ENCODE data around the gene TAS2R19. TPM values are rescaled to one million over a fixed set of nuclear protein-coding genes. Genes with fewer than 3 reads are reported as not detected.

The TAS2R19 gene
- total and polyA plus RNA-seq, 4 donors: 2.1 to 11.8 TPM; not detected in 2

Other genes with a start within 250 kb of the TAS2R19 start
- under 1 TPM in 1 of 2 donors, not detected in 1; 0.42 TPM for gene TAS2R7, start 220.0 kb downstream of the TAS2R19 start, total RNA-seq
- not detected for gene TAS2R7, start 220.0 kb downstream of the TAS2R19 start, polyA plus RNA-seq
- gene TAS2R8, start 215.3 kb downstream of the TAS2R19 start, total RNA-seq: under 1 TPM in 1 of 2 donors, not detected in 1; 0.25 TPM
- gene TAS2R8, start 215.3 kb downstream of the TAS2R19 start, polyA plus RNA-seq: not detected
- under 1 TPM in 1 of 2 donors, not detected in 1; 0.33 TPM for gene TAS2R9, start 212.5 kb downstream of the TAS2R19 start, total RNA-seq
- not detected for gene TAS2R9, start 212.5 kb downstream of the TAS2R19 start, polyA plus RNA-seq
- gene TAS2R10, start 196.3 kb downstream of the TAS2R19 start, total RNA-seq: 1 to 10 TPM in 1 of 2 donors, under 1 TPM in 1; 0.14 to 3.0 TPM
- under 1 TPM in 1 of 2 donors, not detected in 1; 0.40 TPM for gene TAS2R10, start 196.3 kb downstream of the TAS2R19 start, polyA plus RNA-seq
- 1 to 10 TPM in 1 of 2 donors, under 1 TPM in 1; 0.56 to 3.5 TPM for gene PRR4, start 173.1 kb downstream of the TAS2R19 start, total RNA-seq
- gene PRR4, start 173.1 kb downstream of the TAS2R19 start, polyA plus RNA-seq: 1 to 10 TPM in 1 of 2 donors, under 1 TPM in 1; 0.65 to 2.2 TPM
- gene PRH1, start 138.4 kb downstream of the TAS2R19 start, total RNA-seq: 10 to 100 TPM in 1 of 2 donors, 1 to 10 TPM in 1; 9.6 to 29.6 TPM
- 10 to 100 TPM in 1 of 2 donors, 1 to 10 TPM in 1; 1.3 to 22.6 TPM for gene PRH1, start 138.4 kb downstream of the TAS2R19 start, polyA plus RNA-seq
- 1 to 10 TPM in 1 of 2 donors, under 1 TPM in 1; 0.51 to 6.2 TPM for gene TAS2R13, start 113.1 kb downstream of the TAS2R19 start, total RNA-seq
- under 1 TPM in 1 of 2 donors, not detected in 1; 0.10 TPM for gene TAS2R13, start 113.1 kb downstream of the TAS2R19 start, polyA plus RNA-seq
- under 1 TPM; 0.23 to 0.42 TPM for gene PRH2, start 93.4 kb downstream of the TAS2R19 start, total RNA-seq
- under 1 TPM in 1 of 2 donors, not detected in 1; 0.40 TPM for gene PRH2, start 93.4 kb downstream of the TAS2R19 start, polyA plus RNA-seq
- 1 to 10 TPM; 1.5 to 6.9 TPM for gene TAS2R14, start 83.4 kb downstream of the TAS2R19 start, total RNA-seq
- 1 to 10 TPM in 1 of 2 donors, under 1 TPM in 1; 0.16 to 1.4 TPM for gene TAS2R14, start 83.4 kb downstream of the TAS2R19 start, polyA plus RNA-seq
- gene TAS2R50, start 35.7 kb downstream of the TAS2R19 start, total RNA-seq: 1 to 10 TPM in 1 of 2 donors, under 1 TPM in 1; 0.89 to 7.8 TPM
- gene TAS2R50, start 35.7 kb downstream of the TAS2R19 start, polyA plus RNA-seq: not detected
- gene TAS2R20, start 24.3 kb downstream of the TAS2R19 start, total RNA-seq: 1 to 10 TPM; 1.4 to 5.9 TPM
- under 1 TPM; 0.03 to 0.49 TPM for gene TAS2R20, start 24.3 kb downstream of the TAS2R19 start, polyA plus RNA-seq
- gene TAS2R31, start 8.8 kb upstream of the TAS2R19 start, total RNA-seq: 1 to 10 TPM; 1.3 to 7.4 TPM
- gene TAS2R31, start 8.8 kb upstream of the TAS2R19 start, polyA plus RNA-seq: under 1 TPM in 1 of 2 donors, not detected in 1; 0.99 TPM
- 1 to 10 TPM; 1.1 to 6.7 TPM for gene TAS2R46, start 39.7 kb upstream of the TAS2R19 start, total RNA-seq
- gene TAS2R46, start 39.7 kb upstream of the TAS2R19 start, polyA plus RNA-seq: under 1 TPM in 1 of 2 donors, not detected in 1; 0.35 TPM
- gene TAS2R43, start 69.7 kb upstream of the TAS2R19 start, total RNA-seq: 1 to 10 TPM in 1 of 2 donors, under 1 TPM in 1; 0.84 to 3.8 TPM
- under 1 TPM in 1 of 2 donors, not detected in 1; 0.57 TPM for gene TAS2R43, start 69.7 kb upstream of the TAS2R19 start, polyA plus RNA-seq
- gene TAS2R30, start 112.0 kb upstream of the TAS2R19 start, total RNA-seq: 10 to 100 TPM in 1 of 2 donors, 1 to 10 TPM in 1; 3.4 to 12.0 TPM
- under 1 TPM in 1 of 2 donors, not detected in 1; 0.18 TPM for gene TAS2R30, start 112.0 kb upstream of the TAS2R19 start, polyA plus RNA-seq
- 1 to 10 TPM; 4.9 to 6.3 TPM for gene SMIM10L1, start 148.6 kb upstream of the TAS2R19 start, total RNA-seq
- gene SMIM10L1, start 148.6 kb upstream of the TAS2R19 start, polyA plus RNA-seq: 1 to 10 TPM; 6.0 to 6.3 TPM
- not detected for gene TAS2R42, start 164.3 kb upstream of the TAS2R19 start, total RNA-seq
- gene TAS2R42, start 164.3 kb upstream of the TAS2R19 start, polyA plus RNA-seq: not detected
- not detected for gene PRB3, start 247.1 kb upstream of the TAS2R19 start, total RNA-seq
- gene PRB3, start 247.1 kb upstream of the TAS2R19 start, polyA plus RNA-seq: not detected

Data from liver (tissue), 4 donors.